GM18519 (cell line): ENCODE measurements around the gene PRSS16.

Experiments
- ATAC-seq: cut with Tn5 transposase; IDR thresholded peaks from one replicate; pipeline ENCODE4 v1.9.1; 2021; ENCODE audit warnings: mild to moderate bottlenecking, moderate library complexity; ENCODE audit not compliant: unreplicated experiment, low FRiP score

The PRSS16 gene

GRCh38 chr6:27281105-27281539, 33.6 kb downstream of the PRSS16 start:
- no peak for ATAC-seq

- no peak for ATAC-seq
These were observed 34.1 kb downstream of the PRSS16 start for GRCh38 chr6:27281569-27281968.

- no peak for ATAC-seq
These were observed 35.8 kb downstream of the PRSS16 start for GRCh38 chr6:27283279-27283678.

- no peak for ATAC-seq
These were observed 38.6 kb downstream of the PRSS16 start for GRCh38 chr6:27286141-27286540.

GRCh38 chr6:27287751-27288135, 40.2 kb downstream of the PRSS16 start:
- ATAC-seq: no peak

DNA sequence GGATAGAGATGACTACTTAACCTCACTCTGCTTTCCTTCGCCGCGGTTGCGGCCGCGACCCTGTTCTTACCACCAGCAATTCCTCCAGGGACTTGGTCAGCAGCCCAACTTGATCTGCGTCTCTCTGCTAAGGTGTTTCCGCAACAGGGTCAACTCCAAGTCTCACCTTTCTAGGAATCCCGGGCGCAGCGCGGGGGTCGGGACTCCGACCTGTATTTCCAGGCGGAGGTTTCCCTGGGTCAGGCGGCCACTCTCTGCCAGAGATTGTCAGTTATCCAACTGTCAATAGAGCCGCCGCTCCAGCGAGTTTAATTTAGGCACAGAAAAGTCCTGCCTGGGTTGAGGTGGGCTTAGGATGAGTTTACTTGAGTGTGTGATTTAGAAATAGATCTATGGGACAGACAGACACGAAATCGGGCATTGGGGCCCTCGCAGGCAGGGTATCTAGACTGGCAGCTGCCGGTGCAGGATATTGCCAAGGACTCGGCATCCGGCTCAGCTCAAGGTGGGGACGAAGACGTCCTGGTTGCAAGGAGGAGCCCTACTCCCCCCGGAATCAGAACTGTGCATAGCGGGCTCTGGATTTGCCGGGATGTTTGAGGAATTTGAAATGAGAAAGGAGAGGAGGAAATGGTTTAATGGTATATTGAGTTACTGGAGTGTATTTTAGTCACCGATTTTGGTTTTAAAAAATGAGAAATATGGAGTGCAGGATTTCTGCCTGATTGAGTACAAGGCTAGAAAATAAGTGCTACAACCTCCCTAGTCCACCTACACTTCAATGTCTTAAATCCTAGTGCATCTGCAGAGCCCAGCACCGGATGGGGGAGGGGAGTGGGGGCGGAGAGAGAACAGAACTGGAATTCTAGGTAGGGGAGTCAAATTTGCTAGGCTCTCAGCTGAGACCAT, 40.9 kb downstream of the PRSS16 start:
- no peak for ATAC-seq

GRCh38 chr6:27290065-27290849, 42.8 kb downstream of the PRSS16 start:
- no peak for ATAC-seq

GRCh38 chr6:27290850-27291208, 43.3 kb downstream of the PRSS16 start:
- no peak for ATAC-seq

GRCh38 chr6:27293436-27294098, 46.1 kb downstream of the PRSS16 start:
- no peak for ATAC-seq

- ATAC-seq: no peak
These were observed 46.9 kb downstream of the PRSS16 start for GRCh38 chr6:27294409-27294808.

- ATAC-seq: no peak
These were observed 48.0 kb downstream of the PRSS16 start for GRCh38 chr6:27295301-27296079.

DNA sequence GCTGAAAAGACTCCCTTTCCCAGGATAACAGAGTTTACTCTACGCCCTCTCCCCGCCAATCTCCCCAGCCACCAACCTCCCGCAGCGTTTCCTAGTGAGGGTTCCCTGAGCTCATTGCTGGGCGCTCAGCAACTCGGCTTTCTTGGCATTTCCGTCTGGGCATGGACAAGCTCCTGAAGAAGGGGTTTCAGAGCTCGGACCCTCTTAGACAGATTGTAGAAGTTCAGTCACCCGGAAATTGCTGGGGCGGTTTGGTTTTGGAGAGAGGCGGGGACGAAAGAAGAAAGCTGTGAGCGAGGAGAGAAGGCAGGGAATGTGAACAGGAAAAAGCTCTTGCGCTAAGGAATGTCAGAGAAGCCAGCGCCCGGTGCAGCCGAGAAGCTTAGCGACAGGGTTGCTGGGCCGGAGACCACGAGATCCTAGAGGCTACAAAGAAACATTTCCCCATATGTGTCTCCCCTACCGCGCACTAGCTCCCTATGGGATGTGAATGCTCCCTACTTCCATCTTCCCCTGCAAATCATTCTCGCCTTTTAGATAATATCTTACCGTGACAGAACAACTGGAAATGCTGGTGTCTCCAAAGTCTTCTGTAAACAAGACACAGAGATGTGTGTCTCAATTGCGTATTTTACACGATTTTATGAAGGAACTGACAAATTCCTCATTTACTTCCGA, 48.7 kb downstream of the PRSS16 start:
- ATAC-seq: no peak

- ATAC-seq: no peak
These were observed 50.0 kb downstream of the PRSS16 start for GRCh38 chr6:27297484-27297856.

- no peak for ATAC-seq
These were observed 50.6 kb downstream of the PRSS16 start for GRCh38 chr6:27297857-27298730.

- ATAC-seq: no peak
These were observed 56.2 kb downstream of the PRSS16 start for GRCh38 chr6:27303613-27304272.
